Nephron (organoid): ENCODE measurements around the gene RUNDC3A.

Experiments
- H3K27ac Mint-ChIP-seq, 3 experiments: 2 replicates each; pipeline ENCODE4 v1.8.0; 2020; ENCODE audit warnings: mixed read lengths in 3 of 3, mild to moderate bottlenecking in 2 of 3, moderate library complexity in 1 of 3
- H3K27me3 Mint-ChIP-seq: 2 replicates; pipeline ENCODE4 v1.8.0; 2021; ENCODE audit warnings: low read depth, mild to moderate bottlenecking, moderate library complexity, mixed read lengths
- H3K36me3 Mint-ChIP-seq: 2 replicates; pipeline ENCODE4 v1.8.0; 2020; ENCODE audit warnings: low read depth, mixed read lengths
- H3K4me1 Mint-ChIP-seq: 2 replicates; pipeline ENCODE4 v1.8.0; 2020; ENCODE audit warnings: mixed read lengths
- H3K4me3 Mint-ChIP-seq, 3 experiments: 2 replicates each; pipeline ENCODE4 v1.8.0; 2020; ENCODE audit warnings: mild to moderate bottlenecking in 3 of 3, mixed read lengths in 3 of 3, moderate library complexity in 2 of 3
- H3K9me3 Mint-ChIP-seq: 2 replicates; pipeline ENCODE4 v1.8.0; 2020; ENCODE audit warnings: mixed read lengths
- TF ChIP-seq, protein P1 (sequence below), 3 experiments: fragments of 200-600 bp; sonication (generic); IDR thresholded peaks; one replicate each; pipeline ENCODE4 v1.5.0; 2021; ENCODE audit warnings: antibody characterized with exemption in 3 of 3; ENCODE audit not compliant: unreplicated experiment in 3 of 3

Gene RUNDC3A

GRCh38 chr17:44314031-44314430, 5.6 kb downstream of the RUNDC3A start:
- Mint-ChIP-seq H3K27me3 (peaks cover 83% of the 10 kb centered on the region), H3K27ac (no peak overlapping the region), H3K36me3 (no peaks in the 10 kb centered on the region), H3K4me3 (peak overlapping the region; percentile 32 to 58 (median 52)), H3K9me3 (peaks cover 4% of the 10 kb centered on the region), H3K4me1 (peaks cover 9% of the 10 kb centered on the region)
- TF ChIP-seq, protein P1, sequence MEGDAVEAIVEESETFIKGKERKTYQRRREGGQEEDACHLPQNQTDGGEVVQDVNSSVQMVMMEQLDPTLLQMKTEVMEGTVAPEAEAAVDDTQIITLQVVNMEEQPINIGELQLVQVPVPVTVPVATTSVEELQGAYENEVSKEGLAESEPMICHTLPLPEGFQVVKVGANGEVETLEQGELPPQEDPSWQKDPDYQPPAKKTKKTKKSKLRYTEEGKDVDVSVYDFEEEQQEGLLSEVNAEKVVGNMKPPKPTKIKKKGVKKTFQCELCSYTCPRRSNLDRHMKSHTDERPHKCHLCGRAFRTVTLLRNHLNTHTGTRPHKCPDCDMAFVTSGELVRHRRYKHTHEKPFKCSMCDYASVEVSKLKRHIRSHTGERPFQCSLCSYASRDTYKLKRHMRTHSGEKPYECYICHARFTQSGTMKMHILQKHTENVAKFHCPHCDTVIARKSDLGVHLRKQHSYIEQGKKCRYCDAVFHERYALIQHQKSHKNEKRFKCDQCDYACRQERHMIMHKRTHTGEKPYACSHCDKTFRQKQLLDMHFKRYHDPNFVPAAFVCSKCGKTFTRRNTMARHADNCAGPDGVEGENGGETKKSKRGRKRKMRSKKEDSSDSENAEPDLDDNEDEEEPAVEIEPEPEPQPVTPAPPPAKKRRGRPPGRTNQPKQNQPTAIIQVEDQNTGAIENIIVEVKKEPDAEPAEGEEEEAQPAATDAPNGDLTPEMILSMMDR (IDR thresholded peaks at IDR 0.05; ENCODE audit: unreplicated experiment in 3 of 3) = no peak

DNA sequence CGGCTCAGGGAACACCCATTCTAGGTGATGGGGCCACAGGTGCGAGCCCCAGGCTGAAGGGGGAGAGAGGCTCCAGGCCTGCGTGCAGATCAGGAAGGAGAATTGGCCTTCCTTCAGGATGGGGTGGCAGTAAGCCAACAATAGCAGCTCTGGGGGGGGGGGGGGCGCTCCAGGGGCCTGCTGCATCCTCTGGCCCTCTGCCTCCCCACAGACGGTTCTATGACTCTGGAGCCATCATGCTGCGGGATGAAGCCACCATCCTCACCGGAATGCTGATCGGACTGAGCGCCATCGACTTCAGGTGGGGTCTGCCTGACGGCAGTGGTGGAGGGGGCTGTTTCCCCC, 6.1 kb downstream of the RUNDC3A start:
- H3K4me3 Mint-ChIP-seq = peak overlapping the region; percentile 32 to 58 (median 52)
- H3K27ac Mint-ChIP-seq = no peak overlapping the region
- peaks cover 9% of the 10 kb centered on the region for H3K4me1 Mint-ChIP-seq
- H3K36me3 Mint-ChIP-seq = peaks cover 3% of the 10 kb centered on the region
- TF ChIP-seq, protein P1 (IDR thresholded peaks at IDR 0.05; ENCODE audit: unreplicated experiment in 3 of 3) = no peak
- H3K27me3 Mint-ChIP-seq = peaks cover 88% of the 10 kb centered on the region
- H3K9me3 Mint-ChIP-seq = peaks cover 4% of the 10 kb centered on the region

DNA sequence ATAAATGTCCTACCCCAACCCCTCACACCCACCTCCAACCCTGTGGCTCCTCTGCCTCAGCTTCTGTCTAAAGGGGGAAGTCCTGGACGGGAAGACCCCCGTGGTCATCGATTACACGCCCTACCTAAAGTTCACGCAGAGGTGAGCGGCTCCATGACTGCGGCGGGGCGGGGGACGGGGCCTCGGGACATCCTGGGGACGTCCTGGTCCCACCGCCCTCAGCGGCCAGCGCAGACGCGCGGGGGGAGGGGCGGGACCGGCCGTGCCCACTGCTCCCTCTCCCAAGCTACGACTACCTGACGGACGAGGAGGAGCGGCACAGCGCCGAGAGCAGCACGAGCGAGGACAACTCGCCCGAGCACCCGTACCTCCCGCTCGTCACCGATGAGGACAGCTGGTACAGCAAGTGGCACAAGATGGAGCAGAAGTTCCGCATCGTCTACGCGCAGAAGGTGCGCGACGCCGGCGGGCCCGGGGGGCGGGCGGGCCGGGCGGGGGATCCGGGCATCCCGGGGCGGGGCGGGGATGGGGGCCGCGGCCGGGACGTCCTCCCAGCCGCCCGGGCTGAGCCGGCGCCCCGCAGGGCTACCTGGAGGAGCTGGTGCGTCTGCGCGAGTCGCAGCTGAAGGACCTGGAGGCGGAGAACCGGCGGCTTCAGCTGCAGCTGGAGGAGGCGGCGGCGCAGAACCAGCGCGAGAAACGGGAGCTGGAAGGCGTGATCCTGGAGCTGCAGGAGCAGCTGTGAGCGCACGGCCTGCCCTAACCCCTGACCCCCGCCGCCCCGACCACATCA, 6.7 kb downstream of the RUNDC3A start:
- Mint-ChIP-seq H3K27ac (no peak overlapping the region), H3K36me3 (peaks cover 5% of the 10 kb centered on the region), H3K4me1 (peaks cover 9% of the 10 kb centered on the region), H3K27me3 (peaks cover 89% of the 10 kb centered on the region), H3K4me3 (peak overlapping the region; percentile 60 to 77 (median 66)), H3K9me3 (peaks cover 4% of the 10 kb centered on the region)
- TF ChIP-seq, protein P1 (IDR thresholded peaks at IDR 0.05; ENCODE audit: unreplicated experiment in 3 of 3) = no peak

DNA sequence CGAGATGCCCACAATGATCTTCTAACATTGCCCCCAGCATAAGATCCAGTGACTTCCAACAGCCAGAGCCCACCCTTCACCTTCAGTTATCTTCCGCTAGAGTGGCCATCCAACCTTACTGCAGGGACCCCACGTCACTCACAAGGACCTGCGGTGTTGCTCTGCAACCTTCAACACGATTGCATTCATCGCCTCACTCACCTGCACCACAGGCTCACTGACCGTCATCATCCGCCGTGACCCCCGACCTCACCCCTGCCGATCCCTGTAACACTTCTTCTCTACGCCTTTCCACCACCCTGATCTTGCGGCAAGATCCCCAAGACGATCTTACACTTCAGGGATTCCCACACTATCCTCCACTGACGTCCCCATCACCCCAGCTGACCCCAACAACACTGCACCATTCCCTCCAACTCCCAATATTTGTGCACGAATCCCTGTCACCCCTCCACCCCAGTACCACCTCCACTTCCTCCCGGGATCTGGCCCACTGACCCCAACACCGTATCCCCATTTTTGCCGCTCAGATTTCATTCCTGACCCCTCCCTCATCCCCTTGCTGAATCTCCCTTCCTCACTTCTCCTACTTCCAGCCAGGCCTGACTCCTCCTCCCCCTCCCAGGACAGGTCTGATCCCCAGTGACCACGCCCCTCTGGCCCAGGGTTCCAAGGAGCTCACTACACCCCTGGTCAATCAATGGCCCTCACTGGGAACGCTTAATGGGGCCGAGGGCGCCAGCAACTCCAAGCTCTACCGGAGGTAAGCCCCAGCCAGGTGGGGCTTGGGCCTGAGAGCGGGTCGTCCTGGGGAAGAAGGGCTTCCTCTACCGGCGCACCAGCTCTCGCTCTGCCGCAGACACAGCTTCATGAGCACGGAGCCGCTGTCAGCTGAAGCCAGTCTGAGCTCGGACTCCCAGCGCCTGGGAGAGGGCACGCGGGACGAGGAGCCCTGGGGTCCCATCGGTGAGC, 7.6 kb downstream of the RUNDC3A start:
- TF ChIP-seq, protein P1 (IDR thresholded peaks at IDR 0.05; ENCODE audit: unreplicated experiment in 3 of 3) = no peak
- Mint-ChIP-seq H3K27ac (no peak overlapping the region), H3K4me3 (peak overlapping the region; percentile 60 to 77 (median 66)), H3K36me3 (peaks cover 5% of the 10 kb centered on the region), H3K4me1 (peaks cover 9% of the 10 kb centered on the region), H3K27me3 (peaks cover 85% of the 10 kb centered on the region), H3K9me3 (peaks cover 4% of the 10 kb centered on the region)

GRCh38 chr17:44317545-44317944, 9.1 kb downstream of the RUNDC3A start:
- peaks cover 9% of the 10 kb centered on the region for H3K4me1 Mint-ChIP-seq
- TF ChIP-seq, protein P1 (IDR thresholded peaks at IDR 0.05; ENCODE audit: unreplicated experiment in 3 of 3) = no peak
- peaks cover 4% of the 10 kb centered on the region for H3K9me3 Mint-ChIP-seq
- no peak overlapping the region for H3K27ac Mint-ChIP-seq
- H3K36me3 Mint-ChIP-seq = peaks cover 5% of the 10 kb centered on the region
- H3K4me3 Mint-ChIP-seq = peak overlapping the region in 2 of 3 experiments; percentile 17 to 48
- peaks cover 71% of the 10 kb centered on the region for H3K27me3 Mint-ChIP-seq
